Loucy (cell line): ENCODE results near the gene EXOSC7.
A peak's percentile ranks its signal among the peaks of the same experiment; 100 is the strongest.

Experiments
- H2AFZ ChIP-seq: fragments of 200-600 bp; sonication (generic); 2 replicates; pipeline ENCODE4 v1.6.0; 2016; ENCODE audit warnings: antibody characterized with exemption, mild to moderate bottlenecking, low read length, moderate library complexity
- H3F3A ChIP-seq: fragments of 200-600 bp; 2 replicates; pipeline ENCODE4 v1.6.0; 2016; ENCODE audit warnings: antibody characterized with exemption, low read depth, mild to moderate bottlenecking
- H3K27me3 ChIP-seq: fragments of 200-600 bp; sonication (generic); 2 replicates; pipeline ENCODE4 v1.6.1; 2014; ENCODE audit warnings: low read length, mild to moderate bottlenecking; ENCODE audit not compliant: insufficient read depth, poor library complexity, severe bottlenecking
- H3K36me3 ChIP-seq: fragments of 200-600 bp; sonication (generic); 2 replicates; pipeline ENCODE4 v1.6.1; 2016; ENCODE audit warnings: low read length; ENCODE audit not compliant: insufficient read depth
- H3K4me1 ChIP-seq: fragments of 200-600 bp; sonication (generic); 2 replicates; pipeline ENCODE4 v1.5.1; 2014; ENCODE audit warnings: low read length, mild to moderate bottlenecking; ENCODE audit not compliant: insufficient read depth, poor library complexity, severe bottlenecking
- H3K4me2 ChIP-seq: fragments of 200-600 bp; sonication (generic); 2 replicates; pipeline ENCODE4 v1.6.0; 2014; ENCODE audit warnings: antibody characterized with exemption, low read length, low read depth, mild to moderate bottlenecking; ENCODE audit not compliant: poor library complexity, severe bottlenecking
- H3K4me3 ChIP-seq: fragments of 200-600 bp; sonication (generic); 2 replicates; pipeline ENCODE4 v1.5.1; 2014; ENCODE audit warnings: low read length, mild to moderate bottlenecking, mixed read lengths; ENCODE audit not compliant: poor library complexity, severe bottlenecking
- H3K79me2 ChIP-seq: fragments of 200-600 bp; sonication (generic); 2 replicates; pipeline ENCODE4 v1.6.1; 2014; ENCODE audit warnings: low read length; ENCODE audit not compliant: insufficient read depth
- H3K9ac ChIP-seq: fragments of 200-600 bp; sonication (generic); 2 replicates; pipeline ENCODE4 v1.6.0; 2014; ENCODE audit warnings: mild to moderate bottlenecking, low read depth, low read length, moderate library complexity; ENCODE audit not compliant: poor library complexity, severe bottlenecking
- H3K9me2 ChIP-seq: fragments of 200-600 bp; sonication (generic); replicated peaks from 2 replicates; pipeline ENCODE4 v1.6.1; 2016; ENCODE audit warnings: low read depth, low read length, mixed read lengths
- H3K9me3 ChIP-seq: fragments of 200-600 bp; sonication (generic); 2 replicates; pipeline ENCODE4 v1.6.1; 2014; ENCODE audit warnings: mild to moderate bottlenecking, antibody characterized with exemption, low read length, low read depth; ENCODE audit not compliant: insufficient read depth
- H4K20me1 ChIP-seq: fragments of 200-600 bp; sonication (generic); 2 replicates; pipeline ENCODE4 v1.6.0; 2014; ENCODE audit warnings: antibody characterized with exemption, low read length, mild to moderate bottlenecking; ENCODE audit not compliant: insufficient read depth, poor library complexity, severe bottlenecking
- EZH2phosphoT487 ChIP-seq: fragments of 200-600 bp; IDR thresholded peaks from 2 replicates; pipeline ENCODE4 v1.6.1; 2018; ENCODE audit warnings: antibody characterized with exemption, mild to moderate bottlenecking, moderate library complexity, borderline replicate concordance
- TF ChIP-seq, protein P1 (sequence below): fragments of 200-600 bp; sonication (generic); conservative IDR thresholded peaks from 2 replicates; pipeline ENCODE4 v1.5.1; 2014; ENCODE audit warnings: mild to moderate bottlenecking, antibody characterized with exemption, low read length

EXOSC7 gene

DNA sequence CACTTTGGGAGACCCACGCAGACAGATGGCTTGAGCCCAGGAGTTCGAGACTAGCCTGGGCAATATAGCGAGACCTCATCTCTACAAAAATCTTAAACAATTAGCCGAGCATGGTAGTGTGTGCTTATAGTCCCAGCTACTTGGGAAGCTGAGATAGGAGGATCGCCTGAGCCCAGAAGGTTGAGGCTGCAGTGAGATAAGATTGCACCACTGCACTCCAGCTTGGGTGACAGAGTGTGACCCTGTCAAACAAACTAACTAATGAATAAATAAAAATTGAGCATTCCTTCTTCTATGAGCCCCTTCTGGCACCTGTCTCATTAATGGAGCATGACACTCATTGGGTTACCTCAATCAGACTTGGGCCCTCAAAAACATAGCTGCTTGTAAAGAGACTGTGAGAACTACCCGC lies 7.6 kb upstream of the EXOSC7 start:
- no peaks in the 10 kb centered on the region for H3K9me2 ChIP-seq
- H3K4me1 ChIP-seq, result peaks cover 75% of the 10 kb centered on the region
- no peak overlapping the region for H3K4me3 ChIP-seq
- H3K4me2 ChIP-seq, result peak overlapping the region; percentile 60
- H3K27me3 ChIP-seq, result no peaks in the 10 kb centered on the region
- H4K20me1 ChIP-seq, result peaks cover 16% of the 10 kb centered on the region
- no peaks in the 10 kb centered on the region for H3K36me3 ChIP-seq
- TF ChIP-seq, protein P1, sequence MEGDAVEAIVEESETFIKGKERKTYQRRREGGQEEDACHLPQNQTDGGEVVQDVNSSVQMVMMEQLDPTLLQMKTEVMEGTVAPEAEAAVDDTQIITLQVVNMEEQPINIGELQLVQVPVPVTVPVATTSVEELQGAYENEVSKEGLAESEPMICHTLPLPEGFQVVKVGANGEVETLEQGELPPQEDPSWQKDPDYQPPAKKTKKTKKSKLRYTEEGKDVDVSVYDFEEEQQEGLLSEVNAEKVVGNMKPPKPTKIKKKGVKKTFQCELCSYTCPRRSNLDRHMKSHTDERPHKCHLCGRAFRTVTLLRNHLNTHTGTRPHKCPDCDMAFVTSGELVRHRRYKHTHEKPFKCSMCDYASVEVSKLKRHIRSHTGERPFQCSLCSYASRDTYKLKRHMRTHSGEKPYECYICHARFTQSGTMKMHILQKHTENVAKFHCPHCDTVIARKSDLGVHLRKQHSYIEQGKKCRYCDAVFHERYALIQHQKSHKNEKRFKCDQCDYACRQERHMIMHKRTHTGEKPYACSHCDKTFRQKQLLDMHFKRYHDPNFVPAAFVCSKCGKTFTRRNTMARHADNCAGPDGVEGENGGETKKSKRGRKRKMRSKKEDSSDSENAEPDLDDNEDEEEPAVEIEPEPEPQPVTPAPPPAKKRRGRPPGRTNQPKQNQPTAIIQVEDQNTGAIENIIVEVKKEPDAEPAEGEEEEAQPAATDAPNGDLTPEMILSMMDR, result no peak
- no peak for TF ChIP-seq EZH2phosphoT487
- no peaks in the 10 kb centered on the region for H3K9me3 ChIP-seq
- H3K79me2 ChIP-seq, result peaks cover 92% of the 10 kb centered on the region
- H3K9ac ChIP-seq, result peak overlapping the region; percentile 24
- H3F3A ChIP-seq, result peaks cover 11% of the 10 kb centered on the region; the same call in 1 of the 2 replicates
- no peak overlapping the region for H2AFZ ChIP-seq

DNA sequence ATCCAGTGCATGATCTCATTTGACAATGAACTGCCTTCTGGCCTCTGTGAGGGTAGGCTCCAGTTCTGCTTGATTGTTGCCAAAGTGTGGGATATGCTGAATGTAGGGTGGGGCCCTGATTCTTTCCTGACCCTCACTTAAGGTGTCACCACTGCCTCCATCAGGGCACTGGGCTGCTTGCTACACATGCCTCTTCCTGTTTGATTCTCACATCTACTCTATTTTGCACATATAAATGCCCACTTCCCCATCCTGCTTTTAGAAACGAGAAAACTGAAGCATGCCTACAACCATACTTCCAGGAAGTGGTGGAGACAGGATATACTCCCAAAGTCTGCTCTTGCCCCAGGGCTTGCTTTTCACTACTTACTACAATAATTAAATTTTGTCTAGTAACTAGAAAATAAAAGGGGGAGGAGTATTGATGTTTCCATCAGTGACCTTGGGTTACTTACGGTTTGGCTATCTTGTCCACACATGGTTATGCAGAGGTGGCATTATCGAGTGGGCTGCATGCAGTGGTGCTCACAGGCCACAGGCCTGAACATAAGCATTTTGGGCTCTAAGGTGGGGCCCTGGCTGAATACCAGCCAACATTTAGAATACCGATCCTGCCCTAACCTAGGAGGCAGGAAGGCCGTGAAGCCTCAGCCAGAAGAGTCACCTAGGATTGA lies 6.8 kb upstream of the EXOSC7 start:
- TF ChIP-seq, protein P1, result peak; percentile 47
- TF ChIP-seq EZH2phosphoT487, result no peak
- Histone ChIP-seq H3K79me2 (peaks cover 92% of the 10 kb centered on the region), H3K9me3 (no peaks in the 10 kb centered on the region), H3K4me3 (peak overlapping the region; percentile 34), H2AFZ (no peak overlapping the region), H3K36me3 (no peaks in the 10 kb centered on the region), H3K4me2 (peak overlapping the region; percentile 60), H3K9ac (peak overlapping the region; percentile 24), H3K4me1 (peaks cover 75% of the 10 kb centered on the region), H3K9me2 (no peaks in the 10 kb centered on the region), H3F3A (peaks cover 11% of the 10 kb centered on the region; the same call in 1 of the 2 replicates), H3K27me3 (no peaks in the 10 kb centered on the region), H4K20me1 (peaks cover 16% of the 10 kb centered on the region)

DNA sequence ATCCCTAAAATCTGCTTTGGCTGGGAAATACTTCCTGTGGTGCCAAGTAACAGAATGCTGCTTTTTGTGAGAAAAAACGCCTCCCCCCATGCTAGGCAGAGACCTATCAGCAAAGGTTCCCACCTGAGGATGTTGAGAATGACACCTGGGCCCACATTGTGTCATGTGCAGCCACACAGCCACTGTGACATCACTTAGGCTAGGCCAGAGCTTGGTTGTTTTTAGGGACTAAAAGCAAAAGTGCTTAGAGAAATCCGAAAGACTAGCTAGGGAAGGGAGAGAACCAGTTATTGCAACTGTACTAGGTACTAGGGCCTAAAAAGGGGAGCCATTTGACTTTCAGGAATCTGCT lies 6.2 kb upstream of the EXOSC7 start:
- Histone ChIP-seq H3K4me1 (peaks cover 79% of the 10 kb centered on the region), H3K4me3 (peak overlapping the region; percentile 34), H3F3A (peaks cover 11% of the 10 kb centered on the region; the same call in 1 of the 2 replicates), H3K9me3 (no peaks in the 10 kb centered on the region), H3K4me2 (peak overlapping the region; percentile 60), H3K27me3 (no peaks in the 10 kb centered on the region), H3K9me2 (no peaks in the 10 kb centered on the region), H3K79me2 (peaks cover 92% of the 10 kb centered on the region), H2AFZ (no peak overlapping the region), H4K20me1 (peaks cover 16% of the 10 kb centered on the region), H3K9ac (peak overlapping the region; percentile 13), H3K36me3 (no peaks in the 10 kb centered on the region)
- TF ChIP-seq, protein P1, result no peak
- TF ChIP-seq EZH2phosphoT487, result no peak
